ENCODE results near the gene ATP2B3.
A peak's percentile ranks its signal among the peaks of the same experiment; 100 is the strongest.

Gene ATP2B3

DNA sequence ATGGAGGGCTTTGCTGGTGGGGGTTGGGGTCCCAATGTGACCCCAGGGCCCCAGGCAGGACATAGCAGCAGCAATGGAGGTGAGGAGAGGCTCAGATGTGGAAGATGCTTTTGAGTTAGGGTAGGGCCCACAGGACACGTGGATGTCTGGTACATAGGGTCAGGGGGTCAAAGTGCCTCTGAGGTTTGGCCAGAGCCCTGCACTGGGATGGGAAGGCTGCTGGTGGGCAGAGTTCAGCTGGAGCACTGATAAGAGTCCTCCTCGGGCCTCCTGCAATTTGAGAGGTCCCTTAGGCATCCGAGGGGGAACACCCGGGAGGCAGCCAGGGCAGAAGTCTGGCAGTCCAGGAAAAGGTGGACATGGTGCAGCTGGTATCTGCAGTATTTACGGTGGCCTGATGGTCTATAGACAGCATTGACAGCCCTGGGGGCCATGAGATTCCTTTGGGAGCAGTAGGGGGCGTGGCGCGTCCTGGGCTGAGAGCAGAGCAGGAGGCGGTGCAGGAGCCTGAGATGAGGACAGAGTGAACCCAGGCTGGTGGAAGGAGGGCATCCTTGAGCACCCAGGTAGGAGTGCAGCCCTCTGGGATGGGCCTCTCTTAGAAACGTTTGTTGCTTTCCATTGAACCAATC, 58.9 kb downstream of the ATP2B3 start:
- no peak for DNase-seq

DNA sequence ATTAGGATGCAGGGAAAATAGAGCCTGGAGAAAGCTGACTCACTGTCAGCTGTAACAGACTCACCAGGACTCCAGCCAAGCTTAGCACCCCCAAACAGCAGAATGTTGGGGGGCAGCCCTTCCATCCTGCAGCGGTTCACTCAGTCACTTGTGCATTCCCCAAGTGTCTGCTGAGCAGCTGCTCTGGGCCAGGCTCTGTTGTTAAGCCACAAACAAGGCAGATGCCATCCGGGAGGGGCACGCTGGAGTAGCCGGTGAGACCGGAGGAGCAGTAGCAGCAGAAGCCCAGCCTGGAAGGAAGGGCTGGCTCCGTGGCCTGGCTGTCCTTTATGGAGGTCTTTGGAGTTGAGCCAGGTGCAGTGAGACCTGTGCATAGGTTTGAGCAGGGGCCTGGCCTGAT, 59.5 kb downstream of the ATP2B3 start:
- no peak for DNase-seq

DNA sequence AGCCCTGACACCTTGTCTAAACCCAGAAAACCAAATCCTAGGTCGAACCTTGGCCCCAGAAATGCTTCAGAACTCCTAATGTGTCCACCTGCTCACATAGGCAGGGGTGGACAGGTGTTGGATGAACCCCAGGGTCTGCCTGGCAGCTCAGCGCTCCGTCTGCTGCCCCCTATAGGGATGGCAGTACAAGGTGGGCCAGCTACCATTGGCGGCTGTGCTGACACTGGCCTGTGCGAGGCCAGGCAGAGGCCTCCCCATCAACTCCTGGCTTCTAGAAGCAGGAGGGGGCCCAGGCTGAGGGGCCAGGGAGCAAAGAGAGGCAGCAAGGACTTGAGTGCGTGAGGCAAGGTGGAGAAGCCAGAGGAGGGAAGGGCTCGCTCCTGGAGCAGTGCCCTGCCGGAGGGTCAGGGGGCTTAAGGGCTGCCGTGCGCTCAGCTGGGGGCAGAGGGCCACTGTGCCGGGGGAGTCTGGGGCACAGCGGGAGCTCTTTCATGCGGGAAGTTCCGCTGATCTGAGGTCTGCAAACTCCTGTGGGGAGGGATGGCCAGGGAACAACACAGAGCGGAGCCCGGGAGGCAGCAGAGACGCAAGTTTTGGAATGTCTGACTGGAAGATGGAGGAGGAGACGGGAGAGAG, 60.9 kb downstream of the ATP2B3 start:
- no peak for DNase-seq

DNA sequence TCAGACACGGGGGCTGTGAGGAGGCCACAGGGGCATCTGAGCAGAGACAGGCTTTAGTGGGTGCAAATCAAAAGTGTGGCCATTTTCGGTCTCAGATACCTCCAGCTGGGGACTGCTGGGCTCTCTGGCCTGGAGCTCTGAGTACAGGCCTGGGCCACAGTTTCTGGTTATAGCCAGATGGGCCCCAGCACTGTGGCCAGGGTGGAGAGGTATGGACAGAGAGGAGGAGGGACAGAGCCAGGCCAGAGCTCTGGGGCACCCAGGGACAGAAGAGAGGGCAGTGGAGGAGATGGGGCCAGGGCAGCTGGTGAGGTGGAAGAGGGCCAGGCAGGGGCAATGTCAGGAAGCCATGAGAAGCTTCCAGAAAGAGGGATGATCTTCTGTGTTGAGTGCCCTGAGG, 61.4 kb downstream of the ATP2B3 start:
- DNase-seq: no peak

DNA sequence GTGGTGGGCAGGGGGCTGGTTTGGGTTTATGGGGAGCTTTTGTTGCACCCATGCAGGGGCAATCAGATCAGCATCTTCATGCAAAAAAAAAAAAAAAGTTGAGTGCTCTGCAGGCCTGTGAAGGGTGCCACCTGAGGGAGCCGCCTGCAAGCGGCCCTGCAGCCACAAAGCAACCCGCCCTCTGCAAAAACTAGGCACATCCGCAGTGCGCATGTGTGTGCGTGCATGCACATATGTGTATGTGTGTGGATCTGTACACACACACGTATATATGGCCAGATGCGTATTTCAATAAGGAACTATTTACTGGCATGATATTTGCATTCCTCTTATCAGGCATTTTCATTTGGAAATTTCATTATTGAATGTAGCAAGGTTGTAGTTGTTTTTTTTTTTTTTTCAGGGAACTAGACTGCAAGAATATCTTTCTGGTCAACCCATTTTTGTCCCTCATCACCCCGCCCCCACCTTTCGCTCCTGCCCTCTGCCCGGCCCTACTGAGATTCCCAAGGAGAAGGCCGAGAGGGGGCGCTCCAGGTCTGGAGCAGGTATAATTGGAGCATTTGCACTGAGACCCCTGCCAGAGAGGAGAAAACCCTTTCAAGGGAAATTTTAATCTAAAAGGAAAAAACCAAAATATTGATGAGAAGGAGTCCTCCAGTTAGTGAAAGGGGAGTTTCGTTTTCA, 63.4 kb downstream of the ATP2B3 start:
- no peak for DNase-seq

DNA sequence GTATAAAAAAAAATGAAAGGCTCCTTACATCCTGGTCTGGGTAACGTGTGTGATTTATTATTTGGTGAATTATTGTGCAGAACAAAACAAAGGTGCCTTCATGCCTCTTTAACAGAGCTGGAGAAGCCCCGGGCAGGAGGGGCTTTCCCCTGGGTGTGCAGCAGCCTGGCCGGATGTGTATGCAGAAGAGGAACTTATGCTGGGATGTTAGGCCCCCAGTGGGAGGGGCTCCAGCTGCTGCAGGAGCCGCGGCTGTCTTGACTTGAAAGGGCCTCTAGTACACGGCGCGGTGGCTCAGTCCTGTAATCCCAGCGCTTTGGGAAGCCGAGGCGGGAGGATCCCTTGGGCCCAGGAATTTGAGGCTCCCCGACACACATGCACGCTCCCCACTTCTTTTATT, 65.5 kb downstream of the ATP2B3 start:
- DNase-seq: peak; percentile 62

DNA sequence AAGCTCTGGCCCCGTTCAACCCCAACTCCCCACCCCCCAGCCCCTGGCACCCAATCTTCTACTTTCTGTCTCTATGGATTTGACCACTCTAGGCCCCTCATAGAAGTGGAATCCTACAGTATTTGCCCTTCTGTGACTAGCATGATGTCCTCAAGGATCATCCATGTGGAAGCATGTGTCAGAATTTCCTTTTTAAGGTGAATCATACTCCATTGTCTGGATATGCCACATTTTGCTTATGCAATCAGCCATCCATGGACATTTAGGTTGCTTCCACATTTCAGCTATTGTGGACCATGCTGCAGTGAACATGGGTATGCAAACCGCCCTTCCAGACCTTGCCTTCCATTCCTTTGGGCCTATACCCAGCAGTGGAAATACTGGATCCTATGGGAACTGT, 66.0 kb downstream of the ATP2B3 start:
- DNase-seq: no peak

DNA sequence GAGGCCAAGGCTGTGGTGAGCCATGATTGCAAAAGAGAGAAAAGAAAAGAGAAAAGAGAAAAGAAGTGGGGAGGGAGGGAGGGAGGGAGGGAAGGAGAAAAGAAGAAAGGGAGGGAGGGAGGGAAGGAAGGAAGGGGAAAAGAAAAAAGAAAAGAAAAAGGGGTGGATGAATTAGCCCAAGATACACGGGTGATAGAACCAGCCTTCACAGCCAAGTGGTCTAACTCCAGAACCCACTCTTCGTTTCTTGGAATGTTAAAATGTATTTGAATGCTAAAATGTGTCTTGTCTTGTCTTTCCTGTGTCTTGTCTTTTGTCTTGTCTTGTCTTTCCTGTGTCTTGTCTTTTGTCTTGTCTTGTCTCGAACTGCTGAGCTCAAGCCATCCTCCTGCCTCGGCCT, 68.4 kb downstream of the ATP2B3 start:
- DNase-seq: no peak

DNA sequence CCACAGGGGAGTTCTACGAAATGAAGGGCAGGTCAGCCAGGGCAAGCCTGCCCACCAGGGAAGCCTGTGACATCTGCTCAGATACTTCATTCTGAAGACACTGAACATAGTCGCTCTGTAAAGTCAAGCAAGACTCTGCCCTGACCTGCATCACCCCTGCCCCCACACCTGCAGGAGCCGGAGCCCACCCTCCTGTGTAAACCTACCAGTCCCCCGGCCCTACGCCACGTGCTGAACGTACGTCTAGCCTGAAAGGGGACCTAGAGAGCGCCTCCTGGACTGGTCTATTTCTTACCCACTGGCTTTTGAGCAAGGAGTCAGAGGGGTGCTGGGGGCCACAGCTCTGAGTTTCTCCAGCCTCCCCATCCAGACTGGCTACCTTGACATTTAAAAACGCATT, 69.9 kb downstream of the ATP2B3 start:
- DNase-seq: no peak

DNA sequence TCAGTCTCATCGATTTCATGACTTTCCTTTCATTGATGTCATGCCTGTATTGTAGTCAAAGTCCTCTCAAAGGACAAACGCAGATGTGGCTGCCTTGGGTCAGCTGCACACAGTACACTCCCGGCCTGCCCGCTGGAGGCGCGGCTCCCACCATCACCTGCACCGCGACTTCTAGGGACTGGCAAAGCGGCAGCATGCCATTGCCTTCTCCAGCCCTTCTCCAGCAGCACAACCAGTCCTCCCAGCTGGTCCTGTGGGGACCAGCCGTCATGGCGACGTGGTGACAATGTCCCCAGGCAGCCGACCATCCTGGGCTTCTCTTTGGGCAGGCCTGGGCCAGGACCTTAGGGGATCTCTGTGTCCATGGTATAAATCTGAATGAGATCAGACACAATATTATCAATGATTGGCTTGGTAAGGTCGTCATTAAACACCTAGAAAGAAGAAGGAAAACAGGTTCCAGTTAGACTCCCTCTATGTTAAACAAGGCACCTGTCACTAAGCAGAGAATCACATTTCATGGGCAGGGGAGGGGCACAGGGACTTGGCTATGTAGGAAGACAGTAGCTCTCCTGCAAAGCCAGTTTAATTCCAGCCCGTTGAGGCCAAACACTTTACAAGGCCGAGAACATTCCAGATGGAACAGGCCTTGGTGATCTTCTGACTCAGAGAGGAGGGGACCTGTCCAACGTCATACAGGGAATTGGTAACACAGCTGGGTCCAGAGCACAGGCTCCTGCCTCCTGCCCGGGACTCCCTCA, 70.8 kb downstream of the ATP2B3 start:
- no peak for DNase-seq

DNA sequence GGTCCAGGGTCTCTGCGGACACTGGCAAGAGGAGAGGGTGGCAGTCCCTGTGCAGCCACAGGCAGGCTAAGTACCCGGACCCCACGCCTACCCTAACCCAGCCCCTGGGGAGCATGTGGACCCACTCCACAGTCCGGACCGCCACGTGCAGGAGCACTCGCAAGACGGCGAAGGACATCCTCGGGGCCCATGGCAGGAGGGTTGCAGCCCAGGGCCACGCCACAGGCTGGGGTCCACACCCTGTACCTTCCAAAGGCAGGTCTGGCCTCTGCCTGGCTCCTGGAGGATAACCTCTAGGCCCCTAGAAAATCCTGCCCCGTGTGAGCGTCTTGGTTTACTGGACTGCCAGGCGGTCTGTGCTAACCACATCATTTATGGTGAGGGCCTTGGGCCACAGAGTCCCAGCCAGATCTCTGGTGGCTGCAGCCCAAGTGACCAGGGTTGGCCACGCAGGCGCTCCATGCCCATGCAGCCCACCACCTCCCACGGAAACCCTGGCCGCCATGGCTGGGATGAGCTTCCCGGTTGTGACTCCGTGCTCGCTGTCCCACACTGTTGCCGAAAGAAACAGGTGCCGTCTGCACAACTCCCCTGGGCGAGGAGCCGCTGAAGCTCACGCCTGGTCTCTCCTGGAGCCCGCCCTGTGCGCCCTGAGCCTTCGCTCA, 71.5 kb downstream of the ATP2B3 start:
- no peak for DNase-seq

DNA sequence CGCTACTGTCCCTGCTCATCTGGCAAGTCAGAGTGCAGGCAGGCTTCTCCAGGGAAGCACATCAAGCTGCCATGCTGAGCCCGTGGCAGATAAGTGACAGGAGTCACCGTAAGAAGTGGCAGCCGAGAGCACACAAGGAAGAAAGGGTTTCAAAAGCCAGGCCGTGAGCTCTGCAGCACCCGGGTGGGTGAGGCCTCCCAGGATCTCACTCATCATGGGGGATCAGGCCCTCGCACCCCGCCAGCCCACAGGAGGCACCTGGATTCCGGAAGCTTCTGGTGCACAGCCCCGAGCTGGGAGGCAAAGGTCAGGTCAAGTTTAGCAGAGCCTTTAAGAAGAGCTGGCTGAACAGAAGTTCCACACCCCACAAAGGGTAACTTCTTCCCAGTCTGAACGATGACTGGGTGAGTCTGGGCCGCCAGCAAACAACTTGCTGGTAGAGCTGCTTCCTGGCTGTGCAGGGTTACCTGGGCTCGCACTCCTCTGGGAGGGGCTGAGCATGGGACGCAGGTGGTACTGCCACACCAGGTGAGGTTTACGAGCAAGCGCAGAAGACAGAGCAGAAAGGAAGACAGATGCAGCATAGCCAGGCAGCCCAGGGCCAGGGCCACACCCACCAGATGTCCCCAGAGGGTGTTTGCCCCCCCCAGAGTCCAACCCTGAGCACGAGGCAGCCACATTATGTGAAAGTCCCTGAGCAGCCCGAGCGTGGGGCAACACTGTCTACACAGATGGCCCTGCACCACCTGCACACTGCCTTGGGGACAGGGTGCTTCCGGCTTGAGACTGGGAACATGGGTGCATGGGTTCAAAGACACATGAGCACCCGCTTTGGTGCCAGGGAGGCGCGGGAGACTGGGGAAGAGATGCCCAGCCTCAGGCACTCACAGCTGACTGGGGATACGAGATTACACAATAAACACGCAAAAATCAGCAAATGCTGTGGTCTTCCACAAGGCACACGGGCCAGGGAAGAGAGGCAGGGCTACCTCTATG, 73.8 kb downstream of the ATP2B3 start:
- no peak for DNase-seq

DNA sequence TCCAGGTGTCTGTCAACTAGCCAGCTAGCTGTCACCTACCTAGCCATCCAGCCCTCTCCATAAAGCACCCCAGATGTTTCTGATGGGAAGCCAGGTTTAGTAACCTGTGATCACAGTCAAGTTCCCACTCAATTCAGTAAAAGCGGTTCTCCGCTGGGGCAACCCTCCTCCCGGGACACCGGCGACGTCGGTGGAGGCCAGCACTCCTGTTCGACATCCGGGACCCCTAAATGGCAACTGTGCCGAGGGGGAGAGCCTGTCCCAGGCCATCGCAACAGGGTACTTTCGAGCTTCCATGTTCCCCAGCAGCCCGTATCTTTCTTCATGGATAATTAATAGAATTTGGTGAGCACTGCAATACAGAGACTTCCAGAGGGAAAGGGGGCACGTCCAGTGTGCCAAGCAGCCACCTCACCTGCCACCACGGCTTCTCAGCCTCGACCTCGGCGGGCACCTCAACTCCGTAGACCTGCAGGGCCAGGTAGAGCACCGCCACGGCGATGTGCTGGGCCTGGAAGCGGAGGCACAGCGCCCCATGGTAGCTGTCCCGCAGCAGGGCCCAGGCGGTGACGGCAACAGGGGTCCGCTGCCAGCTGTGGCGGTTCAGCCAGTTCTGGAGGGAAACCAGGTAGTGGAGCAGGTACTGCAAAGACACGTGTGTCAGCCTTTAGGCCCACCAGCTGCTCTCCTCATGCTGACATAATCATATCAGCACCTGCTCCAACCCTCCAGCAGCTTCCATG, 74.8 kb downstream of the ATP2B3 start:
- no peak for DNase-seq

DNA sequence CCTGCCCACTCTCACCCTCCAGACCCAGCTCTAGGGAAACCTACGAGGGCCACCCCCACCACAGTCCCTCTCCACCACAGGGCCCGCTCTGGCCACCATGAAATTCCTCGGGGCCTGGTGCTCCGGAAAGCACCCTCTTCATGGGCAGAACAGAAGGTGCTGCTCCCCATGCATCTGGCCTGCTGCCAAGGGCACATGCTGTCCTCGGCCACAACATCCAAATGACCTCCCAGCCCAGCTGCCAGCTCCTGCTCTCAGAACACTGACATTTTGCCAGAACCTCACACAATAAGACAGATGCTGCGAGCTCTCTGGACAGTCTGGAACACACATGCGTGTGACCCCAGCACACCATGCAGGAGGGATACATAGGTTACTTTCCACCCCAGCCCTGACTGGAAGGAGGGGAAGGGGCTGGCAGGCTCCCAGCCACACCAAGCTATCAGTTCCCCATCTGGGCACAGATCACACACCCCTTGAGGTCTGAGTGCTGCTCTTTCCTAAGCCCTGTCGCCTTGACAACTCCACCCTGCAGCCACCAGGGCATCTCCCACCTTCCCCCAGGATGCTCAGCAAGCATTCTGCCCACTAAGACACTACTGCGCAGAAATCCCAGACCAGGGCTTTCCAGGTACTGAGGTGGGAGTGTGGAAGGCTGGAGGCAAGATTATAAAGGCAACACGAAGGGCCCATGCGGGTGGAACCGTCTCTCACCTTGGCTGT, 75.7 kb downstream of the ATP2B3 start:
- DNase-seq: no peak

DNA sequence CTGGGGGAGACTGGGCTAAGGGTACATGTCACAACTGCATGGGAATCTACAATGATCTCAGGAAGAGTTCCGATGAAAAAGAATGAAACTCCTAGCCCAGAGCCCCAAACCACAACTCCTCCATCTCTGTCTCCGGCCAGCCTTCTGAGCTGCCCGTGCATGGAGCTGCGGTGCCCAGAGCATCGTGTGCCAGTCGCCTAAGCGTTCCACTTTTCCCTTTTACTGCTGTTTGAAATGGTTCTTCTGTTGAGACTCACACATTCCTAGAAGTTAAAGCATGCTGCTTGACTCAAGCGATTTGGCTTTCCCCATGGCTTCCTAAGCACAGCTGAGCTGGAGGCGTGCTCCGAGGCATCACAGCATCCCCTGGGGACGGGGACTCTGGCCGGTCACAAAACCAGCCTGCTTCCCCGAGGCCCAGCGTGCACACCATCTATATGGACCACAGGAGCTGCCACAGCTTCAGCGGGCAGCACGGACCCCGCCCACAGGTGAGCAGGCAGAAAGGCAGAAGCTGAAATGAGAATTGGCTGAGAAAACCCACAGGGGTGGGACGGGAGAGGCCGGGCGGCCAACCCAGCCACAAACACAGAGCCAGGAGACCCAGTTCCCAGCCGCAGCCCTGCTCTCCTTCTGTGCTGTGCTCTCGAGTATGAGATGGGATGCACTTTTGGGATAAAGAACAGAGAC, 76.5 kb downstream of the ATP2B3 start:
- DNase-seq: no peak

DNA sequence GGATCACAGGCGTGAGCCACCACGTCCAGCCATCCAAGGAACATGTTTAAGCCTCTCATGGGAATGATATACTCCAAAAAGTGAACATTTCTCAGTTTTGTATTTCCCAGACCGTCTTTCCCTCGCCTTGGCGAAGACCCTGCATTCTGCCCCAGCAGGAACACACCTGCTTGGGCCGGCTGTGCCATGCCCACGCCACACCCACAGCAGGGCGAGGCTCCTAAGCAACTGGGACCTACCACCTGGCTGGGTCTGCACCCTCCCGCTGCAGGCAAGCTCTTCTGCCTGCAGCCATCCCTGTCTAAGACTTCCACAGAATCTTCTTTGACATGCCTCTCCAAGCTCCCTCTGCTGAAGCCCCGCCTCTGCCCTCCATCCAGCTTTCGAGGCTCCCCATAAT, 77.9 kb downstream of the ATP2B3 start:
- no peak for DNase-seq

DNA sequence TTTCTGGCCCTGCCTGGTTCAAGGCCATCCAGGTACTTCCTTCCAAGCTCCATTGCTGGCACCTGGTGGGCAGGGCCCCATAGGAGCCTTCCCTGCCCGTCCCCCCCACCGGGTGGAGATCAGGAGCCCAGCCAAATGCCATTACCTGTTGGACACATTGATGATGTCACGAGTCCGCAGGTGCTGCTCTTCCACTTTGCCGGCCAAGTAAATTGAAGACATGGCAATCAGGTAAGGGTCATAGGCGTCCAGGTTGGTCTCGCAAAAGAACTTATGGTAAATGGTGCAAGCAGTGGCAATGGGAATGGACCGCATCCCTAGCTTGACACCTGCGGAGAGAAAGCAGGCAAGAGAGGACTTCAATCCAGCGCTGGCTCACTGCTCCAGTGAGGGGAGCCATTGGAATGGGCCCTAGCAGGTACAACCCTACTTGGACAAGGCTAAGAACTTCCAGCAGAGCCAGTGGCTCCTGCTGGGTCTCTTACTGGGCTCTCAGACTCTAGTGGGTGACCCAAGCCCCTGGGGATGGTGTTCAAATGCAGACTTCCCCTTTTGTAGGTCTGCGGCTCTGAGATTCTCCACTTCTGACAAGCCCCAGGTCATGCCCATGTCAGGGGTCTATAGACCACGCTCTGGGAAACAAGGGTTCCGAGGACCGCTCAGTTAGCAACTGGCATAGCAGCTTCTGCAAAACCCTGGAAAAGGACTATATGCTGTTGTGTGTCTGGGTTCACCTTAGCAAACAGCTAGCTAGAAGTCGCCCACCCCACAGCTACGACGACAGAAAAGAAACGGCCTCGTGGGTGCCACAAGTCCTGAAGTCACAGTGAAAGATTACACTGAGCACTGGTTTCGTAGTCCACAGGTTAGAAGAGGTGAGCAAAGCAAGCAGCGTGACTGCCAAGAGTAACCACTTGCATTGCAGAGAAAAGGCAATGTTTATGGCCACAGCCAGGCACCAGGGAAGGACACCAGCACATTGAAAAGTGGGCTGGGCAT, 78.7 kb downstream of the ATP2B3 start:
- no peak for DNase-seq

DNA sequence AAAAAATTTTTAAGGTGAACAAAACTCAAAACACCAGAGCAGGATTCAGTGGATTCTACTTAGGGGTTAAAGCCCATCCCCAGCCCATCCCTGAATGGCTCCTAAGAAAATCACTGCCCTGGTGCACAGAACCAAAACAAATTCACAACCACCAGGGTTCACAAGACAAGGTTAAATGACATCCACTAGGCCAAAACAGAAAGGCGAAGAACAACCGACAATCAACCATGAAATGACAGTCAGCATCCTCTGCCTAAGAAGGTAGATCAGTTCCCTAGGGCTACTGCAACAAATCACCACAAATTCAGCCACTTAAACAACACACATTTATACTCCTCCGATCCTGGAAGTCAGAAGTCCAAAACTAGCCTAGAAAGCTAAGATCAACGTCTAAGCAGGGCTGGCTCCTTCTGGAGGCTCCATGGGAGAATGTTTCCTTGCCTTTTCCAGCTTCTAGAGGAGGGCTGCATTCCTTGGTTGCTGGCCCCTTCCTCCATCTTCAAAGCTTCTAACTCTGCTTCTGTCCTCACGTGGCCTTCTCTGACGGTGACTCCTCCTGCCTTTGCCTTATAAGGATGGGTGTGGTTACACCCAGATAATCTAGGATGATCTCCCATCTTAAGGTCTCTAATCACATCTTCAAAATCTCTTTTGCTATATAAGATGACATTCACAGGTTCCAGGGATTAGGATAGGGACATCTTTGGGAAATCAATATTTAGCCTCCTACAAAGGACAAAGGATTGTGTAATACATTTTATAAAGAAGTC, 79.7 kb downstream of the ATP2B3 start:
- DNase-seq: no peak

All from activated naive CD4-positive, alpha-beta T cell treated with Interleukin-2 at 50 U/mL for 16 hours (primary cell).